NCI-H82 treated with DMSO at 0.1 percent for 48 hours (cell line): Measurements from ENCODE around the gene PCDHGA2.
A peak's percentile ranks its signal among the peaks of the same experiment; 100 is the strongest.
"Not testable (repeated sequence)": the region's sequence is repeated elsewhere in the genome, so short reads cannot be mapped to it uniquely, and the experiment has no call there.

Experiments used
- DNase-seq: peaks from one replicate; lab custom pipeline; 2025; ENCODE audit not compliant: unreplicated experiment; lab: John Stamatoyannopoulos, UW

Gene PCDHGA2

GRCh38 chr5:141346017-141346416, 7.5 kb downstream of the PCDHGA2 start:
- not testable (repeated sequence) for DNase-seq

GRCh38 chr5:141349917-141350619, 11.5 kb downstream of the PCDHGA2 start, which contains the start of gene PCDHGB1:
PCDHGB1 (plus strand) TSS chr5:141350099; CDS start chr5:141350261, 162 bp downstream.
- peak; percentile 17 for DNase-seq

- DNase-seq: no peak
Measured at GRCh38 chr5:141351591-141351990, 13.0 kb downstream of the PCDHGA2 start.

- no peak for DNase-seq
Measured at GRCh38 chr5:141354900-141355469, 16.4 kb downstream of the PCDHGA2 start, which contains the start of gene PCDHGA4. PCDHGA4 (plus strand) TSS chr5:141355021; CDS start chr5:141355108, 87 bp downstream.

- DNase-seq: no peak
Measured at GRCh38 chr5:141355641-141356040, 17.1 kb downstream of the PCDHGA2 start.

- DNase-seq: no peak
Measured at GRCh38 chr5:141356133-141356532, 17.6 kb downstream of the PCDHGA2 start.

- no peak for DNase-seq
Measured at GRCh38 chr5:141356950-141357349, 18.4 kb downstream of the PCDHGA2 start.

- DNase-seq: no peak
Measured at GRCh38 chr5:141359790-141360426, 21.3 kb downstream of the PCDHGA2 start, which contains the start of gene PCDHGB2. PCDHGB2 (plus strand) TSS chr5:141359994; CDS start chr5:141360136, 142 bp downstream.

GRCh38 chr5:141360685-141361084, 22.1 kb downstream of the PCDHGA2 start:
- DNase-seq: no peak

- no peak for DNase-seq
Measured at GRCh38 chr5:141362719-141363118, 24.2 kb downstream of the PCDHGA2 start.

- no peak for DNase-seq
Measured at GRCh38 chr5:141363952-141364660, 25.5 kb downstream of the PCDHGA2 start, which contains the start of gene PCDHGA5. PCDHGA5 (plus strand) TSS chr5:141364162; CDS start chr5:141364331, 169 bp downstream.

GRCh38 chr5:141366016-141366896, 27.7 kb downstream of the PCDHGA2 start:
- DNase-seq: no peak

GRCh38 chr5:141369994-141370848, 31.7 kb downstream of the PCDHGA2 start, which contains the start of gene PCDHGB3:
PCDHGB3 (plus strand) TSS chr5:141370242; CDS start chr5:141370395, 153 bp downstream.
- no peak for DNase-seq

- no peak for DNase-seq
Measured at GRCh38 chr5:141371572-141372475, 33.3 kb downstream of the PCDHGA2 start.

- no peak for DNase-seq
Measured at GRCh38 chr5:141373673-141374317, 35.2 kb downstream of the PCDHGA2 start, which contains the start of gene PCDHGA6. PCDHGA6 (plus strand) TSS chr5:141373891; CDS start chr5:141374084, 193 bp downstream.

GRCh38 chr5:141374627-141375026, 36.1 kb downstream of the PCDHGA2 start:
- no peak for DNase-seq

GRCh38 chr5:141375444-141376155, 37.0 kb downstream of the PCDHGA2 start:
- not testable (repeated sequence) for DNase-seq
